Lung microvascular endothelial cell (primary cell): ENCODE data around the gene SLC2A8. TPM values are rescaled to one million over a fixed set of nuclear protein-coding genes. Genes with fewer than 3 reads are reported as not detected.

Experiments used
- DNase-seq, 2 donors: peaks; one replicate each; pipeline versions ENCODE4 v3.0.0 to v3.0.0-alpha.2; 2010; ENCODE audit warnings: low read depth in 2 of 2
- total RNA-seq: library from RNA; depleted of rRNA; stranded (reverse); fragments of >200 nt; gene quantifications from 2 replicates; pipeline ENCODE4 v1.2.1, GENCODE V29; 2014

SLC2A8 gene
- total RNA-seq, 1 donor from 2014 or later = 9.1 TPM

DNA sequence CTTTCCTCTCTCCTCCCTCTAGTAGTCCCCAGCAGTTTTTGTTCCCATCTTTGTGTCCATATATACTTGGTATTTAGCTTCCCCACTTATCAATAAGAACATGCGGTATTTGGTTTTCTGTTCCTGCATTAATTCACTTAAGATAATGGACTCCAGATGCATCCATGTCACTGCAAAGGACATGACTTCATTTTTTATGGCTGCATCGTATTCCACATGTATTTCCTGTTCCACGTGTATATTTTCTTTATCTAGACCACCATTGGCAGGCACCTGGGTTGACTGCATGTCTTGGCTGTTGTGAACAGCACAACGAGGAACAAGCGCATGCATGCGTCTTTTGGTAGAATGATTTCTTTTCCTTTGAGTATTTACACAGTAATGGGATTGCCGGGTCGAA lies 33.4 kb downstream of the SLC2A8 start:
- DNase-seq = no peak

DNA sequence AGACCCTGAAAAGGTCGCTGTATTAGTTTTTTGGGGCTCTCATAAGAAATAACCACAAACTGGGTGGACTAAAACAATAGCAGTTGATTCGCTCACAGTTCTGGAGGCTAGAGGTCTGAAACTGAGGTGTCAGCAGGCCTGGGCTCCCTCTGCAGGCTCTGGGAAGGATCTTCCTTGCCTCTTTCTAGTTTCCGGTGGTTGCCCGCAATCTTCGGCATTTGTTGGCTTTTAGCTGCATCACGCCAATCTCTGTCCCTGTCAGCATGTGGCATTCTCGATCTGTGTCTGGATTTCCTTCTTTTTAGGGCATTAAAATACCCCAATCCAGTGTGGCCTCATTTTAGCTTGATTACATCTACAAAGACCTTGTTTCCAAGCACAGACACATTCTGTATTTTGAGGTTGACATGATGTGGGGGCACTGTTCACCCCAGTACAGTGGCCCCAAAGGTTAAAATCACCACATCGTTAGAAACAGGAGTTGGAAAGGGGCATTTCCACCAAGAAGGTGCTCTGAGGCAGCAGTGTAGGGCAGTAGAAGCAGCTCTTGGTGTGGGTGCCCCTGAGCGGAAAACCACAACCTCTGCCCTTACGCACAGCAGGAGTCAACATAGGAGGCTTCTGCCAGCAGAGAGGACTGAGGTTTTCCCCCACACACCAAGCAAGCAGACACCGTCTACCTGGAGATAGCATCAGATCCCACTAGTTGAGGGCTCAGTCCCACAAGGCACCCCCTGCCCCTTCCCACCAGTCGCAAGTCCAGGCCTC lies 40.7 kb downstream of the SLC2A8 start:
- no peak for DNase-seq

DNA sequence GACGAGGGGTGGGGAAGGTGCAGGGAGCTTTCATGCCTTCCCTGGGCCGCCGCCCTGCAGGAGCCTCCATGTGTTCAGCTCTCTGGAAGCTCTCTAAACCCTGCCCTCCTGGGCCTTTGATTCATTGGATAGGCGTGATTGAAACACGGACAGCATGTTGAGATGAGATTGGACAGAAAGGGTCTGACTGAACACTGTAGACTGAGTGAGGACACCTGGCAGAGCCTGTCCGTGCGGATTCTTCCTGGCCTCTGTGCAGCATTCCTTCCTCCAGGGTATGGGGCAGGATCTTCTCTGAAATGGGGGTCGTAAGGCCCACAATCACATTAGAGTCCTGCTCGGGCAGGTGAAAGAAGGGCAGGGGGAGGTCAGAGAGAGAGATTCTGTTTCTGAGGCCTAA lies 41.4 kb downstream of the SLC2A8 start:
- no peak for DNase-seq

DNA sequence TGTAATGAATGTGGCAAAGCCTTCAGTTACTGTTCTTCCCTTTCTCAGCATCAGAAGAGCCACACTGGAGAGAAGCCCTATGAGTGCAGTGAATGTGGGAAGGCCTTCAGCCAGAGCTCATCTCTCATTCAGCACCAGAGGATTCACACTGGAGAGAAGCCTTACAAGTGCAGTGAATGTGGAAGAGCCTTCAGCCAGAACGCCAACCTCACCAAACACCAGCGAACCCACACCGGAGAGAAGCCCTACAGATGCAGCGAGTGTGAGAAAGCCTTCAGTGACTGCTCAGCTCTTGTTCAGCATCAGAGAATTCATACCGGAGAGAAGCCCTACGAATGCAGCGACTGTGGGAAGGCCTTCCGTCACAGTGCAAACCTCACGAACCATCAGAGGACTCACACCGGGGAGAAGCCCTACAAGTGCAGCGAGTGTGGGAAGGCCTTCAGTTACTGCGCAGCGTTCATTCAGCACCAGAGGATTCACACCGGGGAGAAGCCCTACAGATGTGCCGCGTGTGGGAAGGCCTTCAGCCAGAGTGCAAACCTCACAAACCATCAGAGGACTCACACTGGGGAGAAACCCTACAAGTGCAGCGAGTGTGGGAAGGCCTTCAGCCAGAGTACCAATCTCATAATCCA lies 47.4 kb downstream of the SLC2A8 start:
- no peak for DNase-seq

DNA sequence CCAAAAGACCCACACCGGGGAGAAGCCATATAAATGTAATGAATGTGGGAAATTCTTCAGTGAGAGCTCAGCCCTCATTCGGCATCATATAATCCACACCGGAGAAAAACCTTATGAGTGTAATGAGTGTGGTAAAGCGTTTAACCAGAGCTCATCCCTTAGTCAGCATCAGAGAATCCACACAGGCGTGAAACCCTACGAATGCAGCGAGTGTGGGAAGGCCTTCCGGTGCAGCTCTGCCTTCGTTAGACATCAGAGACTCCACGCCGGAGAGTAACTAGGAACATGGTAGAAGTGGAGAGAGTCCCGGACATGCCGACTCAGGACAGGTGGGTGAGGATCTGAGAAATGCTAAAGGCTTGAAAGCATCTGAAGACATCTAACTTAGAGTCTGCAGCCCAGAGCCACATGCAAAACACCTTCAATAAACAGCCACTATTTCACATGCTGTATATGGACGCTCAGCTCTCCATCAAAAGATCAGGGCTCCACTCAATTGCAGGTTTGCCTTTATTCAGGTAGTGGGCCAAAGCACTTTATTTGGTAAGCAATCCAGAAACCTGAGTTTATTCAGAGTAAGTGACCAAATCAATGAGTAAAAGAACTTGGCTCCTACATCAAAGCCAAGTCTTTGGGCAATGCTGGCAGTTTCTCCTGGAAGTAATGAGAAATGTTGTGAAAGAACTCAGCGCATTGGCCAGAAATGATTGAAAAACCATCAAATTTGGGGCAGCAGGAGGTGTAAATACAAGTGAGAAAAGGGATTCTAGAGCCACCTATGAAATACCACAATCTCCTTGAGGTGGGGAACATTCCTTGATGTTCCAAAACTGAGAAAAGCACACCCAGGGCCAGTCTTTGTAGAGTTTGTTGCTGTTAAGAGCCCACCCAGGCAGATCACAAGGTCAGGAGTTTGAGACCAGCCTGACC lies 48.2 kb downstream of the SLC2A8 start:
- no peak for DNase-seq

DNA sequence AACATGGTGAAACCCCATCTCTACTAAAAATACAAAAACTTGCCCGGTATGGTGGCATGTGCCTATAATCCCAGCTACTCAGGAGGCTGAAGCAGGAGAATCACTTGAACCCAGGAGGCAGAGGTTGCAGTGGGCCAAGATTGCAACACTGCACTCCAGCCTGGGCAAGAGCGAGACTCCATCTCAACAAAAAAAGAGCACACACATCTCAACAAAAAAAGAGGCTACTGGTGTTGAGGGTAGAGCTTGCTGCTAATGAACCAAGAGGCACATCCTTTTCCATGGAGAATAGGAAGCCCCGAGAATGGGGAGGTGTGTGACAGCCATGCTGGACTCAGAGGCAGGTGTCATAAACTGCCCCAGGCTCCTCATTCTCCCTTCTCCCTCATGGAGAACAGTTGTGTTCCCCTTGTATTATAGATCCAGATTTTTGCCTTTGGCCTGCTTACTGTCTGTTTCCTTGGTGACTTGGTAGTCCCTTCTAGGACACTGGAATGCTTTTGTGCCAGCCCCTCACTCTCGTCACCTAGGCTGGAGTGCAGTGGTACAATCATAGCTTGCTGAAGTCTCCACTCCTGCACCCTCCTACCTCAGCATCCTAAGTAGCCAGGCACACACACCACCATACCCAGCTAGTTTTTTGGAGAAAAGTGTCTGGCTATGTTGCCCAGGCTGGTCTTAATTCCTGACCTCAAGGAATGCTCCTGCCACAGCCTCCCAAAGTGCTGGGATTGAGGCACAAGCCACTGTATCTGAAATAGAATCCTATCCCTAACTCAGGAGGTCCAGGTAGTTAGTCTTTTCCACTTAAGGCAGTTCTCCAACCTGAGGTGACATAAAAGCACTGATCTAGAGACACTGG lies 49.1 kb downstream of the SLC2A8 start:
- DNase-seq = no peak

DNA sequence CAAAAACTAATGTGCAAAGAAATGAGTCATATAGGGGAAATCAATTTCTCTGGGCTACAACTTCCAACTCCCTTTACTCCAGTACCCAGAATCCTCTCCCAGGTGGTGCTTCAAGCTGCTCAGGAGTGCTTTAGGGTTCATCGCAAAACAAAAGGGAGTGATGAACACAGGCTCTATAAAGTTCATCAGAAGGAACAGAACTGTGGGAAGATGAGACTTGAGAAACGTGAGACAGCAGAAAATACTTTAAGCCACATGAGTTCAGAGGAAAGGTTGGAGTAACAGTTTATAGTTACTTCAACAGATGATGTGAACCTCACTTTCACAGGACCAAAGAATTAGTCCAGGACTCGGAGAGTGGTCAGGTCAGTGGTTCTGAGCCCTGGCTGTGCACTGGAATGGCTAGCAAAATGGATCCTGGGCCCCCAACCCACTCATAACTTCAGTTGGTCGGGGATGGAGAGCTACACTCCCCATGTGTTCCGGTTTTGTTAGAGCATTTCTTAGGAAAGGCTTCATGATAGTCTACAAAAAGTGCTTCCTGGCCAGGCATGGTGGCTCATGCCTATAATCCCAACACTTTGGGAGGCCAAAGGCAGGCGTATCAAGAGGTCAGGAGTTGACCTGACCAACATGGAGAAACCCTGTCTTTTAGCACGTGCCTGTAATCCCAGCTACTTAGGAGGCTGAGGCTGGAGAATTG lies 49.9 kb downstream of the SLC2A8 start:
- no peak for DNase-seq

DNA sequence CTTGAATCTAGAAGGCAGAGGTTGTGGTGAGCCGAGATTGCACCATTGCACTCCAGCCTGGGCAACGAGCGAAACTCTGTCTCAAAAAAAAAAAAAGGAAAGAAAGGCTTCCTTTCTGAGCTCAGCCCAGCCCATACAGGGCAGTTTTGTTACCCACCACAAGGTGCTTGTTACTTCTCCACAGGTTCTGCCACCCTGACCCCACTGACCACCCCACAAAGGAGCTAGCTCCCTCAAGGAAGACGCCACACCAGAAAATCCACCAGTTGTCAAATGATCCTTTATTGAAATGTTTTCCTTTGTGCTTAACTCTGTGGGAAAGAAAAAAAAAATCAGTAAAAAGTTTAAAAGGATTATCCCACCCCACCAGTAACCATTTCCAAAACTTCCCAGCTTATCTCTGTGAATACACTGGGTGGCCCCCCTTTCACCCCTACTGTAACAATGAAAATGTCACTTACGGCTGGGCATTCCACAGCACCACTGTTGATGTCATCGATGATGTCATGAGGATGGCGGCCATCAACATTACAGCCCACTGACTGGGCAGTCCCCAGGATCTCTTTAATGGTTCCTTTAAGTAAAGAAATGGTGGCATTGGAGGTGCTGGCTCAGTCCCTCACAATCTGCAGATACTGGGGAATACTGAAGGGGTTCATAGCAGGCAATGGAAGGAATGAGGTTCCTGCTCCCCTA lies 50.6 kb downstream of the SLC2A8 start:
- DNase-seq = no peak

DNA sequence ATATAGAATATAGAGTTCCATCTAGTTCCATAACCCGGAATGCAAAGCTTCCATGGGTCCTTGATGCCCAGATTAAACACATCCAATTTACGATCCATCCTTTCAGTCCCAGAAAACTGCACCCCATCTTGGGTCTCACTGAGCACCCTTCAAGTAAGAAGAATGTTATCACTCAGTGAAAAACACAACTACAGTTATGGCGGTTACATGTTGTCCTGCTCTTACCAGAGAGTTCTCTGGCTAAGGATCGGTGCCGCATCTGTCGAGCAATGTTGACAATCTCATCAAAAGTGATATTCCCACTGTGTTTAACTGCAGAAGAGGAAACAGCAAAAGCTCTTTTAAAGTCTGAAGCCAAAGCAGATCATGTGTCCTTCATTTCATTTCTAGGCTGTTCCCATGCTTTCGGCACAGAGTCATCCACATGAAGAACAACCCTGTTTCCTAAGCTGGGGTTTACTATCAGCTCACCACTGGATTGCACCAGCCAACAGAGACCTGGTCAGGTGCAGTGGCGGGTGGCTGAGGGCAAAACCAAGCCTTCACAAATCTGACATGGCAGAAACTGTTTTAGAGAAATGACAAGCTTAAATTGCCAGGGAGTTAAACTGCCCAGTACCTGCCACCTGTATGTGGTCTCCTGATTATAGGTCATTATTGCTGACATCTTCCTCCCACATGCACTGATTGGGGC lies 51.3 kb downstream of the SLC2A8 start:
- no peak for DNase-seq

DNA sequence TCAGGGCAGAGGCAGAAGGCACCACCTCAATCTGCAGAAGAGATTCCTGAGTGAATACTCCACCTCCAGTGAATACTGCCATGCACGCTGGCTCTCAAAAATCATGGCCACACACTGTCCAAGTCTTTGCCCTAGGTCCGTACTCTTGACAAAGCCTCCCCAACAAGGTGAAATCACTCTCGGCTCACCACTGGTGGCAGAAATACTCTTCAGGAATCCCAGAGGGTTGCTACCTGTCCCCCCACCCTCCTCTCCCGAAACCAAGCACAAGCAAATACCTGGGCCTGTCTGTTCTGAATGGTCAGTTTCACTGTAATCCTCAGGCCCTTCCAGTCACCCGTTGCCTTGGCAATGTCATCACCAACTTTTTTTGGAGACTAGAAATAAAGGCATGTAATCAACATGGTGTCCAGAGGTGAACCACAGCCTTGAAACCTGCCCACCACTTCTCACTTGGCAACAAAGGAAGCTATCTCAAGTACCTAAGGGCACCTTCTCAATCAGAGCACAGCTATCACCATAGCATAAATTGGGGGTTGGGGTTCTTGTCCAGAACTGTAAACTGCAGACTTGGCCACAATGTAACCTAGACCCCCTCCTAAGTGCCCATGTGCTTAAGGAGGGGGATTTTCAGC lies 52.5 kb downstream of the SLC2A8 start:
- DNase-seq = no peak

DNA sequence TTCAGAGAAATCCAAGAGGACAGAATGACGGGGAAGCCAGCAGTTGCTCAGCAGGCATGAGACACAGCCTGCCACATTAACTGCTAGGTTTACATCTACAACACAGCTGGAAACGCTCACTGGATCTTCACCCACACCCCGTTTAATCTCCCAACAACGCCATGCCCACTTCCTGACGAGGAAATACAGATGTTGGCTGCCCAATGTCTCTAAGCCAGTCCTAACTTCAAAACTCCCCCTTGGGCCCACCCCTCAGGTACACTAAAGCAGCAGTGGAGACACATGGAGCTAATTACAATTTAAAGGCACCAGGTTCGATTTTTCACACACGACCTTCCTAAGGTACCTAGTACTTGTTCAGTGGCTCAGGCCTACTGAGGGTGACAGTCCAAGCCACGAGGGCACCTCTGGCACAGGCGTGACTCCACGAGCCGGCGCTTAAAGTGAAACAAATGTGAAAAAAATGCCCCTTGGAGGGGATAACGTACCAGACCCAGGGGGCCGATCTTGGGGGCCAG lies 53.3 kb downstream of the SLC2A8 start:
- peak; percentile 22 to 43 for DNase-seq

DNA sequence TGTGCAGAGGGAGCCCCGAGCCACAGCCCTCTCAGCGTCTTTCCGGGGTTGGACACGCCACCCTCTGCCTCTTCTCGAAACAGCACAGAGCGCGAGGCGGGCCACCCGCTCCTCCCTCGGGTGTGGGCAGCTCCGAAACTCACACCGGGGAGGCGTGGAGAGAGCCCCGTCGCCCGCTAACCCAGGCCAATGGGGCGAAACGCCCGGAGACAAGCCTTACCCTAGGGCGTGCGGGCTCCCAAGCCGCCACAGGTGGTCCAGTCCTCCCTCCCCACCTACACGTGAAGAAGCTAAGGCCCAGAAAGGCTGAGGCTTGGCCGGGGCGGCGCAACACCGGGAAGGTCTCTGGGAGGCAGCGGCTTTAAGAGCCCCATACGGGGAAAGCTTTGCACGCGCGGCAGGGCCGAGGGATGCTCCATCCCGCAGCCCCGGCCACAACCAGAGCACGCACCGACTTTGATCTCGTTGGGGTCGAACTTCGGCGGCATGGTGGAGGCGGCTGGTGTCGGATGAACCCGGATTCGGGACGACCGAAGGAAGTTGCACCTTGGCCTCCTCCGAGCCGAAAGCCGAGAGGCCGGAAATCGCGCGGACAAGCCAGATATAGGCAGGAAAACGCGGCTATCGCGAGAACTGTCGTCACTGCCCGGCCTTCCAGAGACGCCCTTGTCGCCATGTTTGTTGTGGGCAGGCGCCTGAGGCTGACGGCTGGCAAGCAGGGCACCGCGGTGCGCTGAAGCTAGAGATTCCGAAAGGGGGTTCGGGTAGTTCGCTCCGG lies 54.0 kb downstream of the SLC2A8 start, which contains the start of the genes LRSAM1 and RPL12:
TSS of gene LRSAM1 (plus strand) at position 681 of the 778 bp plus-strand sequence. CDS start 3,018 bp downstream, outside the sequence.
TSS of gene RPL12 (minus strand) at position 577 of the 778 bp plus-strand sequence. CDS start at position 488, 89 bp downstream.
- peak; percentile 95 to 97 for DNase-seq

DNA sequence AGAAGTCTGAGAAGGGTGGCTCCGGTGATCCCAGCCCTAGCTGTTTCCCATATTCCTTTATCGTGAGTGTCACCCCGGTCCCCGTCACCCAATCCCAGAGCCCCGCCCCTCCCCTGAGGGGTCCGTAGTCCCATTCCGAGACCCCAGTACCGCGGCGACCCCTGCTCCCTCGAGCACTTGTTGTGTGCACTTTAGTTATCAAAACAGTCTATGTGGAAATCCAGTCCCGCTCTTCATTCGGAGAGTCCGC lies 54.6 kb downstream of the SLC2A8 start:
- no peak for DNase-seq

DNA sequence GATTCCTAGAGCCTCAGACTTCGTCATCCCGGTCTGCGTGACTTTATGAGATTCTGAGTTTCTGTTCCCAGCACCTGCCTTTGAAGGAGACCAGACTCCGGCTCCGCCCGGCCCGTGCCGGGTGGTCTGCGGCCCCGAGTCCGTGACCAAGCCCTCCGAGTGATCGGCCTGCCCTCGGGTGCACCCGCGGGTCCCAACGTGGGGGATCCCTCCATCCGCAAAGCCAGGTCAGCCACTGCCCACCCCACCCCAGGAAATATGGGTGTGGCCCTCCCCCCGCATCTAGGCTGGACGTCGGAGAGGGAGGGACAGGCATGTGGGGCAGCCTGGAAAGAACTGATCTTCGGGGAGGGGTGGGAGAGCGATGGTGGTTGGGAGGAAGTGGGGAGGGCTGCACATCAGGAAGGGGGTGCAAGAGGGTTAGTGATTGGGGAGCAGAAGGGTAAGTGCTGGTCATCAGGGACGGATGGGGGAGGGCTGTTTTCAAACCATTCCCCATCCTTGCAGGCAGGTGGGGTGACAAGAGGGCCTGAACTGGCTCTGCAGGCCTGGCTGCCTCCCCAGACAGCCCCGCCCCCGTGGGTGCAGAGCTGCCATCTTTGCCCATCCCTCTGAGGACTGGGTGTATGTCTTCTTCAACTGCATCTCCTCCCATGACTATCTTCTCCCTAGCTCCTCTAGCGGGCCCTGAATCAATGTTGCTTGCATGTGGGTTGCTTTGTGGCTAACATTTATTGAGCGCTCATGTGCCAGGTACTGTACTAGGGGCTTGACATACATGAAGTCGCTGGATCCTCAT lies 55.1 kb downstream of the SLC2A8 start:
- DNase-seq = peak; percentile 52 to 54

DNA sequence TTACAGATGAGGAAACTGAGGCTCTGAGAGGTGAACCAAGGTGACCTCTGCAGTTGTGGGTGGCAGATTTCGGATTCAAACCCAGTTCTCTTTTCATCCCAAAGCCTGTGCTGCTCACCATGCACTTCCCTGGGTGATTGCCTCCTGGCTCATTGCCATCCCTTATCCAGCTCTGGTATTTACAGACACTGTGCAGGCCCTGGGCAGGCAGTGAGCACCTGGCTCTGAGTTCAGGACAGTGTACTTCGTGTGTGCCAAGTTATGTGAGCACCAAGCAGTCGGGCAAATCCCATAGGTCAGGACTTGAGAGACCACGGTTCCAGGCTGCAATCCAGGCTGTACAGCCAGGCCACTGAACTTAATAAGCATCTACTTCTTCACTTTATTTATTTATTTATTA lies 55.7 kb downstream of the SLC2A8 start:
- DNase-seq = no peak

DNA sequence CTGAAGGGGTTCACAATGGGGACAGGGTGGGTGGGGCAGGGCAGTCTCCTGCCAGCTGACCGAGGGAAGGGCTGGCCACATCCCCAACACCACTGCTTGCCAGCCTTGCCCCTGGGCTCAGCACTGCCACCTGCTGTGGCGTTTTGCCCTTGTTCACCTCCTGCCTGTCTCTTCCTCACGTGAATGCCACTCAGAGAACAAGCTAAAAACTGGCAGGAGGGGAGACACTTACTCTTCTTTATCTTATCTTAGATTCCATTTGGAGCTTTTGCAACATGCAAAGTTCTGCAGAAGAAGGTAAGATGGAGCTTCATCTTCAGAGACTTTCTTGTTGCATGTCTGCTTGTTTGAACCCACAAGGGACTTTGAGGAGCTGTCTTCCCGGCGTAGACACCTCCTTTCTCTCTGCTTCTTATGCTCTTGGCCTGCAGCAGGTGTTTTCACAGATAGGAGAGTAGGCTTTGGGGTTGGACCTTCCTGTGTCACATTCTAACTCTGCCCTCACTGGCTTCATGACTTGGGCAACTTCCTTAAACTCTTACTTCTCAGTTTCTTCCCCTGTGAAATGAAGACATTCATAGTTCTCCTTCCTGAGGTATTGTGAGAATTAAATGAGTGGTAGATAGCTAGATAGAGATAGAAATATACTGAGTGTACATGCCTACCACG lies 58.5 kb downstream of the SLC2A8 start:
- DNase-seq = peak in 1 of 2 donors; percentile 21
